Astrocyte (in vitro differentiated cells and primary cell): Measurements from ENCODE around the gene VIPAS39. TPM values are rescaled to one million over a fixed set of nuclear protein-coding genes. Genes with fewer than 3 reads are reported as not detected.
"Not testable (repeated sequence)": the region's sequence is repeated elsewhere in the genome, so short reads cannot be mapped to it uniquely, and the experiment has no call there.

ENCODE experiments used
- DNase-seq: peaks from one replicate; pipeline ENCODE4 v3.0.0-alpha.2; 2010; ENCODE audit warnings: low read depth
- FAIRE-seq: peaks from 2 replicates; lab custom pipeline; 2011; peaks lifted over from hg19 to GRCh38; lab: Jason Lieb, UNC
- H2AFZ ChIP-seq: 2 replicates; pipeline ENCODE4 v1.6.0; 2012; ENCODE audit warnings: low read depth, low read length, inconsistent platforms
- H3K27ac ChIP-seq: 2 replicates; pipeline ENCODE4 v1.5.1; 2011; ENCODE audit warnings: low read depth, low read length, inconsistent platforms
- H3K27me3 ChIP-seq: 2 replicates; pipeline ENCODE4 v1.6.0; 2011; ENCODE audit warnings: low read length, inconsistent platforms; ENCODE audit not compliant: insufficient read depth
- H3K36me3 ChIP-seq: 2 replicates; pipeline ENCODE4 v1.5.1; 2011; ENCODE audit warnings: low read length, inconsistent platforms; ENCODE audit not compliant: insufficient read depth
- H3K4me1 ChIP-seq: 2 replicates; pipeline ENCODE4 v1.5.1; 2011; ENCODE audit warnings: low read length, inconsistent platforms; ENCODE audit not compliant: insufficient read depth
- H3K4me2 ChIP-seq: 2 replicates; pipeline ENCODE4 v1.6.0; 2012; ENCODE audit warnings: low read length, inconsistent platforms
- H3K4me3 ChIP-seq: 2 replicates; pipeline ENCODE4 v1.5.1; 2011; ENCODE audit warnings: low read depth, mild to moderate bottlenecking, low read length, inconsistent platforms; ENCODE audit not compliant: insufficient read depth
- H3K79me2 ChIP-seq: 2 replicates; pipeline ENCODE4 v1.6.0; 2012; ENCODE audit warnings: mild to moderate bottlenecking, low read length, inconsistent platforms; ENCODE audit not compliant: insufficient read depth
- H3K9ac ChIP-seq: 2 replicates; pipeline ENCODE4 v1.6.0; 2012; ENCODE audit warnings: mild to moderate bottlenecking, low read length, inconsistent platforms
- H3K9me3 ChIP-seq: 2 replicates; pipeline ENCODE4 v1.5.1; 2012; ENCODE audit warnings: low read depth, mild to moderate bottlenecking, low read length, inconsistent platforms; ENCODE audit not compliant: insufficient read depth
- H4K20me1 ChIP-seq: 2 replicates; pipeline ENCODE4 v1.6.0; 2012; ENCODE audit warnings: low read length, inconsistent platforms; ENCODE audit not compliant: insufficient read depth
- H3K27ac Mint-ChIP-seq: one replicate; pipeline ENCODE4 v1.8.0; 2021; ENCODE audit warnings: mild to moderate bottlenecking, mixed read lengths; ENCODE audit not compliant: unreplicated experiment
- H3K27me3 Mint-ChIP-seq: one replicate; pipeline ENCODE4 v1.8.0; 2021; ENCODE audit warnings: low read depth, mixed read lengths; ENCODE audit not compliant: unreplicated experiment
- H3K36me3 Mint-ChIP-seq: one replicate; pipeline ENCODE4 v1.8.0; 2021; ENCODE audit warnings: low read depth, mixed read lengths; ENCODE audit not compliant: unreplicated experiment
- H3K4me1 Mint-ChIP-seq: one replicate; pipeline ENCODE4 v1.8.0; 2021; ENCODE audit warnings: low read depth, mixed read lengths; ENCODE audit not compliant: unreplicated experiment
- H3K4me3 Mint-ChIP-seq: one replicate; pipeline ENCODE4 v1.8.0; 2021; ENCODE audit warnings: mild to moderate bottlenecking, moderate library complexity, mixed read lengths; ENCODE audit not compliant: unreplicated experiment
- H3K9me3 Mint-ChIP-seq: one replicate; pipeline ENCODE4 v1.8.0; 2021; ENCODE audit warnings: mild to moderate bottlenecking, mixed read lengths; ENCODE audit not compliant: unreplicated experiment
- EZH2 ChIP-seq: IDR thresholded peaks from 2 replicates; pipeline ENCODE4 v1.6.1; 2012; ENCODE audit warnings: mild to moderate bottlenecking, low read length, inconsistent platforms; ENCODE audit not compliant: insufficient read depth
- total RNA-seq: library from RNA; stranded (reverse); gene quantifications from 2 replicates; pipeline ENCODE4 v1.2.1, GENCODE V29; 2021
- TF ChIP-seq, protein P1 (sequence below): IDR thresholded peaks from 2 replicates; pipeline ENCODE4 v1.5.1; 2011; ENCODE audit warnings: low read depth, mild to moderate bottlenecking, inconsistent platforms, low read length, moderate library complexity; ENCODE audit not compliant: insufficient read depth

The VIPAS39 gene
- total RNA-seq, 1 donor from 2014 or later, result 22.9 TPM

GRCh38 chr14:77423423-77423822 is 34.0 kb downstream of the VIPAS39 start, which contains the start of gene NOXRED1:
Gene NOXRED1 (minus strand): TSS chr14:77423523. CDS start chr14:77422889, 634 bp downstream.
- DNase-seq (no peak), FAIRE-seq (no peak)
- H3K9me3 Mint-ChIP-seq, result peaks cover 22% of the 10 kb centered on the region
- no peak within 1 kb of the TSS for H3K27ac Mint-ChIP-seq
- Histone ChIP-seq H3K9me3 (no peaks in the 10 kb centered on the region), H3K4me1 (no peaks in the 10 kb centered on the region), H3K4me3 (no peak within 1 kb of the TSS), H3K79me2 (no peaks in the 10 kb centered on the region), H2AFZ (no peak within 1 kb of the TSS), H4K20me1 (no peaks in the 10 kb centered on the region), H3K4me2 (no peak within 1 kb of the TSS), H3K27ac (no peak within 1 kb of the TSS), H3K27me3 (no peaks in the 10 kb centered on the region), H3K9ac (no peak within 1 kb of the TSS), H3K36me3 (peaks cover 32% of the 10 kb centered on the region)
- H3K4me1 Mint-ChIP-seq, result peaks cover 6% of the 10 kb centered on the region
- no peak within 1 kb of the TSS for H3K4me3 Mint-ChIP-seq
- no peak for TF ChIP-seq EZH2
- TF ChIP-seq, protein P1, sequence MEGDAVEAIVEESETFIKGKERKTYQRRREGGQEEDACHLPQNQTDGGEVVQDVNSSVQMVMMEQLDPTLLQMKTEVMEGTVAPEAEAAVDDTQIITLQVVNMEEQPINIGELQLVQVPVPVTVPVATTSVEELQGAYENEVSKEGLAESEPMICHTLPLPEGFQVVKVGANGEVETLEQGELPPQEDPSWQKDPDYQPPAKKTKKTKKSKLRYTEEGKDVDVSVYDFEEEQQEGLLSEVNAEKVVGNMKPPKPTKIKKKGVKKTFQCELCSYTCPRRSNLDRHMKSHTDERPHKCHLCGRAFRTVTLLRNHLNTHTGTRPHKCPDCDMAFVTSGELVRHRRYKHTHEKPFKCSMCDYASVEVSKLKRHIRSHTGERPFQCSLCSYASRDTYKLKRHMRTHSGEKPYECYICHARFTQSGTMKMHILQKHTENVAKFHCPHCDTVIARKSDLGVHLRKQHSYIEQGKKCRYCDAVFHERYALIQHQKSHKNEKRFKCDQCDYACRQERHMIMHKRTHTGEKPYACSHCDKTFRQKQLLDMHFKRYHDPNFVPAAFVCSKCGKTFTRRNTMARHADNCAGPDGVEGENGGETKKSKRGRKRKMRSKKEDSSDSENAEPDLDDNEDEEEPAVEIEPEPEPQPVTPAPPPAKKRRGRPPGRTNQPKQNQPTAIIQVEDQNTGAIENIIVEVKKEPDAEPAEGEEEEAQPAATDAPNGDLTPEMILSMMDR, result no peak
- peaks cover 37% of the 10 kb centered on the region for H3K36me3 Mint-ChIP-seq
- H3K27me3 Mint-ChIP-seq, result no peaks in the 10 kb centered on the region

- Histone ChIP-seq H3K79me2 (no peaks in the 10 kb centered on the region), H2AFZ (no peak overlapping the region), H3K36me3 (peaks cover 17% of the 10 kb centered on the region), H3K27me3 (no peaks in the 10 kb centered on the region), H4K20me1 (no peaks in the 10 kb centered on the region), H3K9ac (no peak overlapping the region), H3K9me3 (no peaks in the 10 kb centered on the region), H3K4me3 (no peak overlapping the region), H3K4me2 (no peak overlapping the region), H3K4me1 (no peaks in the 10 kb centered on the region), H3K27ac (no peak overlapping the region)
- Mint-ChIP-seq H3K27me3 (no peaks in the 10 kb centered on the region), H3K36me3 (peaks cover 28% of the 10 kb centered on the region), H3K4me1 (peaks cover 6% of the 10 kb centered on the region), H3K4me3 (no peak overlapping the region), H3K27ac (no peak overlapping the region), H3K9me3 (peaks cover 22% of the 10 kb centered on the region)
- FAIRE-seq, result no peak
- TF ChIP-seq EZH2, result no peak
- TF ChIP-seq, protein P1, result no peak
- no peak for DNase-seq
Observed at GRCh38 chr14:77421201-77421600, 36.2 kb downstream of the VIPAS39 start.

GRCh38 chr14:77416836-77417235 is 40.6 kb downstream of the VIPAS39 start:
- no peak overlapping the region for H3K27ac ChIP-seq
- DNase-seq (no peak), FAIRE-seq (no peak)
- no peak overlapping the region for H3K4me3 ChIP-seq
- H3K36me3 ChIP-seq, result no peaks in the 10 kb centered on the region
- Mint-ChIP-seq H3K27me3 (no peaks in the 10 kb centered on the region), H3K9me3 (peaks cover 17% of the 10 kb centered on the region), H3K4me3 (no peak overlapping the region), H3K4me1 (peaks cover 3% of the 10 kb centered on the region), H3K27ac (no peak overlapping the region), H3K36me3 (peaks cover 14% of the 10 kb centered on the region)
- H3K4me1 ChIP-seq, result no peaks in the 10 kb centered on the region
- no peak overlapping the region for H3K4me2 ChIP-seq
- TF ChIP-seq, protein P1, result no peak
- TF ChIP-seq EZH2, result no peak
- no peak overlapping the region for H3K9ac ChIP-seq
- H4K20me1 ChIP-seq, result no peaks in the 10 kb centered on the region
- H3K79me2 ChIP-seq, result no peaks in the 10 kb centered on the region
- no peaks in the 10 kb centered on the region for H3K27me3 ChIP-seq
- no peaks in the 10 kb centered on the region for H3K9me3 ChIP-seq
- H2AFZ ChIP-seq, result no peak overlapping the region

DNA sequence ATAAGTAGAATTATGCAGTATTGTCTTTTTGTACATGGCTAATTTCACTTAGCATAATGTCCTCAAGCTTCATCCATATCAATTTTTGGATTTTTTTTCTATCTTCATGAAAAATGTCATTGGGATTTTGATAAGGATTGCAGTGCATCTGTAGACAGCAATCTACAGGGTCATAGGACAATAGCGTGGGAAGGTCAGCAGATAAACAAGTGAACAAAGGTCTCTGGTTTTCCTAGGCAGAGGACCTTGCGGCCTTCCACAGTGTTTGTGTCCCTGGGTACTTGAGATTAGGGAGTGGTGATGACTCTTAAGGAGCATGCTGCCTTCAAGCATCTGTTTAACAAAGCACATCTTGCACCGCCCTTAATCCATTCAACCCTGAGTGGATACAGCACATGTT is 41.3 kb downstream of the VIPAS39 start:
- H2AFZ ChIP-seq, H3K79me2 ChIP-seq, H3K36me3 ChIP-seq, H3K27ac Mint-ChIP-seq, H3K4me1 ChIP-seq, H3K27me3 ChIP-seq, H3K27me3 Mint-ChIP-seq, H3K4me3 Mint-ChIP-seq, FAIRE-seq, H3K4me2 ChIP-seq, DNase-seq, H3K27ac ChIP-seq, H3K4me3 ChIP-seq, H3K9ac ChIP-seq, H3K9me3 ChIP-seq, H3K4me1 Mint-ChIP-seq, H4K20me1 ChIP-seq: not testable (repeated sequence)
- H3K36me3 Mint-ChIP-seq, result peaks cover 14% of the 10 kb centered on the region
- peaks cover 17% of the 10 kb centered on the region for H3K9me3 Mint-ChIP-seq
